SK-N-SH treated with all-trans-retinoic acid at 6 μM for 48 hours (cell line): Measurements from ENCODE around the gene ME3.

Source experiments
- BACH2 ChIP-seq: fragments of 250-450 bp; sonication (Bioruptor Pico); IDR thresholded peaks from 2 replicates; pipeline ENCODE4 v1.9.0; 2021; ENCODE audit warnings: mild to moderate bottlenecking, borderline replicate concordance
- CREB5 ChIP-seq: fragments of 250-450 bp; sonication (Bioruptor Pico); IDR thresholded peaks from 2 replicates; pipeline ENCODE4 v1.5.1; 2020; ENCODE audit warnings: low read depth, mild to moderate bottlenecking, moderate library complexity
- PATZ1 ChIP-seq: fragments of 250-450 bp; sonication (Bioruptor Pico); IDR thresholded peaks from 2 replicates; pipeline ENCODE4 v1.8.0; 2020; ENCODE audit warnings: mild to moderate bottlenecking, moderate library complexity, borderline replicate concordance
- POU6F1 ChIP-seq: fragments of 250-450 bp; sonication (Bioruptor Pico); IDR thresholded peaks from 2 replicates; pipeline ENCODE4 v1.8.0; 2021; ENCODE audit warnings: low read depth, mild to moderate bottlenecking, moderate library complexity, borderline replicate concordance
- ZC3H10 ChIP-seq: fragments of 250-450 bp; sonication (Bioruptor Pico); IDR thresholded peaks from 2 replicates; pipeline ENCODE4 v1.5.1; 2021; ENCODE audit warnings: mild to moderate bottlenecking, moderate library complexity
- ZFP3 ChIP-seq: fragments of 250-450 bp; sonication (Bioruptor Pico); IDR thresholded peaks from 2 replicates; pipeline ENCODE4 v1.5.0; 2020; ENCODE audit warnings: mild to moderate bottlenecking, moderate library complexity
- ZFP30 ChIP-seq: fragments of 450-650 bp; formaldehyde crosslinking; IDR thresholded peaks from 2 replicates; pipeline ENCODE4 v1.5.0; 2022; ENCODE audit warnings: mild to moderate bottlenecking, moderate library complexity
- ZNF565 ChIP-seq: fragments of 450-650 bp; formaldehyde crosslinking; conservative IDR thresholded peaks from 2 replicates; pipeline ENCODE4 v1.5.0; 2020; ENCODE audit warnings: low read depth, mild to moderate bottlenecking, moderate library complexity
- ZNF8 ChIP-seq: fragments of 450-650 bp; formaldehyde crosslinking; IDR thresholded peaks from 2 replicates; pipeline ENCODE4 v1.5.0; 2020; ENCODE audit warnings: mild to moderate bottlenecking, moderate library complexity

DNA sequence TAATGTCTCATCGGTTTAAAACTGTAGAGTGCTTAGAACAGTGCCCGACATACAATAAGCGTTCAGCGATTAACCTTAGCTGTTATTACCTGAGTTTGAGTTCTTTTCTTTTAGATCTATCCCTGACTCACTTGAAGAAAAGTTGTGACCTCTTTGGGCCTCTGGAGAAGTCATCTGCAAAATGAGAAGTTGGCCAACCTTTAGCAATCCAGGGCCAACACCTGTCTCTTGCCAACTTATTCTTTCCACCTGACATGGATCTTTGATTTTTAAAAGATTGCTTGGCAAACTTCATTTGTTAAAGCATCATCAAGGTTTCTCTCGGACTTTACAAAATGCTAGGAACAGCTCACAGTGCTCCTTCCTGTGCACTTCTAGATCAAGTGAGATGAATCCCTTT is 208.5 kb downstream of the ME3 start:
- no peak for TF ChIP-seq PATZ1 (CRISPR knock-in tag)
- no peak for TF ChIP-seq CREB5 (CRISPR knock-in tag)
- no peak for TF ChIP-seq ZC3H10 (CRISPR knock-in tag)
- TF ChIP-seq ZNF8 (CRISPR knock-in tag) = no peak
- no peak for TF ChIP-seq ZFP3 (CRISPR knock-in tag)
- TF ChIP-seq ZNF565 (CRISPR knock-in tag) = no peak
- no peak for TF ChIP-seq POU6F1 (CRISPR knock-in tag)
- TF ChIP-seq BACH2 = no peak
- no peak for TF ChIP-seq ZFP30
